Measurements from ENCODE around the gene MRPS11. TPM values are rescaled to one million over a fixed set of nuclear protein-coding genes. Genes with fewer than 3 reads are reported as not detected.
A peak's percentile ranks its signal among the peaks of the same experiment; 100 is the strongest.
"Not testable (repeated sequence)": the region's sequence is repeated elsewhere in the genome, so short reads cannot be mapped to it uniquely, and the experiment has no call there.

MRPS11 gene
- total RNA-seq, 1 donor from 2014 or later = 15.8 TPM

- H3K9me3 ChIP-seq (ENCODE audit: low read depth) = no peaks in the 10 kb centered on the region
- Mint-ChIP-seq H3K4me1 (peaks cover 16% of the 10 kb centered on the region), H3K27ac (no peak overlapping the region), H3K9me3 (no peaks in the 10 kb centered on the region), H3K36me3 (peaks cover 4% of the 10 kb centered on the region), H3K27me3 (ENCODE audit: insufficient read depth, low read depth) (peaks cover 2% of the 10 kb centered on the region), H3K4me3 (peak overlapping the region; percentile 92)
- H4K20me1 ChIP-seq (ENCODE audit: low read depth) = peaks cover 3% of the 10 kb centered on the region
- H3K79me2 ChIP-seq (ENCODE audit: low read depth) = peaks cover 37% of the 10 kb centered on the region
- no peaks in the 10 kb centered on the region for H3F3A ChIP-seq (ENCODE audit: low read depth)
- H3K27ac ChIP-seq = no peak overlapping the region
- H3K4me1 ChIP-seq = peaks cover 10% of the 10 kb centered on the region
- no peak overlapping the region for H2AFZ ChIP-seq (replicated peaks)
- H3K9ac ChIP-seq = no peak overlapping the region
- no peak for DNase-seq (ENCODE audit: low spot score)
- TF ChIP-seq EZH2 (IDR thresholded peaks at IDR 0.05) (no peak), EZH2phosphoT487 (IDR thresholded peaks at IDR 0.05) (no peak)
- TF ChIP-seq, protein P1, sequence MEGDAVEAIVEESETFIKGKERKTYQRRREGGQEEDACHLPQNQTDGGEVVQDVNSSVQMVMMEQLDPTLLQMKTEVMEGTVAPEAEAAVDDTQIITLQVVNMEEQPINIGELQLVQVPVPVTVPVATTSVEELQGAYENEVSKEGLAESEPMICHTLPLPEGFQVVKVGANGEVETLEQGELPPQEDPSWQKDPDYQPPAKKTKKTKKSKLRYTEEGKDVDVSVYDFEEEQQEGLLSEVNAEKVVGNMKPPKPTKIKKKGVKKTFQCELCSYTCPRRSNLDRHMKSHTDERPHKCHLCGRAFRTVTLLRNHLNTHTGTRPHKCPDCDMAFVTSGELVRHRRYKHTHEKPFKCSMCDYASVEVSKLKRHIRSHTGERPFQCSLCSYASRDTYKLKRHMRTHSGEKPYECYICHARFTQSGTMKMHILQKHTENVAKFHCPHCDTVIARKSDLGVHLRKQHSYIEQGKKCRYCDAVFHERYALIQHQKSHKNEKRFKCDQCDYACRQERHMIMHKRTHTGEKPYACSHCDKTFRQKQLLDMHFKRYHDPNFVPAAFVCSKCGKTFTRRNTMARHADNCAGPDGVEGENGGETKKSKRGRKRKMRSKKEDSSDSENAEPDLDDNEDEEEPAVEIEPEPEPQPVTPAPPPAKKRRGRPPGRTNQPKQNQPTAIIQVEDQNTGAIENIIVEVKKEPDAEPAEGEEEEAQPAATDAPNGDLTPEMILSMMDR (IDR thresholded peaks at IDR 0.05) = no peak
- H3K4me3 ChIP-seq = peak overlapping the region; percentile 91
- no peaks in the 10 kb centered on the region for H3K36me3 ChIP-seq
- H3K27me3 ChIP-seq = no peaks in the 10 kb centered on the region
- H3K4me2 ChIP-seq = peak overlapping the region; percentile 92
Observed at GRCh38 chr15:88465633-88466224, 1.8 kb upstream of the MRPS11 start.

DNA sequence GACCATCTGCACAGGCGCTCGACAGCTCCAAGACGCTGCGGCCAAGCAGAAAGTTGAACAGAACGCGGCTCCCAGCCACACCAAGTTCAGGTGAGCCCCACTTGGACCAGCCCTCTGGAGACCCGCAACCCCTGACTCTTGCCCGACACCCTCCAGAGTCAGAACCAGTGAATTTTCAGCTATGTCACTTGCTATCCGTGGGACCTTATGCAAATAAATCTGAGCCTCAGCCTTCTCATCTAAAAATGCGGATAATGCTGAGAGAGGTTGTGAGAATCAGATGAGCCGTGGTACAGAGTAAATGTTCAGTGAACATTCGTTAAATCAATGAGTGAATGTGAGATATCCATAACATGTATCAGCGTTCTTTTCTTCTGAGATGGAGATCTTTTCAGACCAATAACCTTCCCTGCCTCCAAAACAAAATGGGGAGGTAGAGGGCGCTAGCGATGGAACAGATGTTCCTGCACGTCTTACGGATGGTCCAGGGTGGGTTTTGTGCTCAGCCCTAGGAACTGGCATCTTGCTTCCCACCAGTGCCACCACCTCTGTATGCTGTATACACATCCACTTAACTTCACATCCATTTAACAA lies 524 bp downstream of the MRPS11 start:
- Histone ChIP-seq H3K36me3 (no peaks in the 10 kb centered on the region), H3K4me2 (peak overlapping the region; percentile 92), H3K79me2 (ENCODE audit: low read depth) (peaks cover 37% of the 10 kb centered on the region), H3K9me3 (ENCODE audit: low read depth) (no peaks in the 10 kb centered on the region), H3K4me3 (peak overlapping the region; percentile 91), H3F3A (ENCODE audit: low read depth) (no peaks in the 10 kb centered on the region), H2AFZ (replicated peaks) (peak overlapping the region; percentile 85), H3K9ac (peak overlapping the region; percentile 91), H3K4me1 (peaks cover 10% of the 10 kb centered on the region), H3K27me3 (no peaks in the 10 kb centered on the region), H4K20me1 (ENCODE audit: low read depth) (peaks cover 3% of the 10 kb centered on the region), H3K27ac (no peak overlapping the region)
- peak; percentile 20 for DNase-seq (ENCODE audit: low spot score)
- peak overlapping the region; percentile 92 for H3K4me3 Mint-ChIP-seq
- H3K4me1 Mint-ChIP-seq = peaks cover 16% of the 10 kb centered on the region
- no peak overlapping the region for H3K27ac Mint-ChIP-seq
- H3K36me3 Mint-ChIP-seq = peaks cover 8% of the 10 kb centered on the region
- H3K9me3 Mint-ChIP-seq = no peaks in the 10 kb centered on the region
- TF ChIP-seq, protein P1 (IDR thresholded peaks at IDR 0.05) = peak; percentile 38
- TF ChIP-seq EZH2 (IDR thresholded peaks at IDR 0.05) = no peak
- TF ChIP-seq EZH2phosphoT487 (IDR thresholded peaks at IDR 0.05) = no peak
- H3K27me3 Mint-ChIP-seq (ENCODE audit: insufficient read depth, low read depth) = peaks cover 2% of the 10 kb centered on the region

- H3K9me3 Mint-ChIP-seq; H3K27ac Mint-ChIP-seq; H3K4me1 ChIP-seq; H3K36me3 ChIP-seq; H2AFZ ChIP-seq (replicated peaks); H4K20me1 ChIP-seq (ENCODE audit: low read depth); H3K9me3 ChIP-seq (ENCODE audit: low read depth); H3K9ac ChIP-seq; H3K27ac ChIP-seq; H3F3A ChIP-seq (ENCODE audit: low read depth); H3K36me3 Mint-ChIP-seq; H3K27me3 ChIP-seq; H3K27me3 Mint-ChIP-seq (ENCODE audit: insufficient read depth, low read depth); DNase-seq (ENCODE audit: low spot score): not testable (repeated sequence)
- H3K4me2 ChIP-seq = peak overlapping the region; percentile 92
- peaks cover 16% of the 10 kb centered on the region for H3K4me1 Mint-ChIP-seq
- peak overlapping the region; percentile 91 for H3K4me3 ChIP-seq
- H3K79me2 ChIP-seq (ENCODE audit: low read depth) = peaks cover 37% of the 10 kb centered on the region
- peak overlapping the region; percentile 92 for H3K4me3 Mint-ChIP-seq
Observed at GRCh38 chr15:88468721-88469120, 1.2 kb downstream of the MRPS11 start.

DNA sequence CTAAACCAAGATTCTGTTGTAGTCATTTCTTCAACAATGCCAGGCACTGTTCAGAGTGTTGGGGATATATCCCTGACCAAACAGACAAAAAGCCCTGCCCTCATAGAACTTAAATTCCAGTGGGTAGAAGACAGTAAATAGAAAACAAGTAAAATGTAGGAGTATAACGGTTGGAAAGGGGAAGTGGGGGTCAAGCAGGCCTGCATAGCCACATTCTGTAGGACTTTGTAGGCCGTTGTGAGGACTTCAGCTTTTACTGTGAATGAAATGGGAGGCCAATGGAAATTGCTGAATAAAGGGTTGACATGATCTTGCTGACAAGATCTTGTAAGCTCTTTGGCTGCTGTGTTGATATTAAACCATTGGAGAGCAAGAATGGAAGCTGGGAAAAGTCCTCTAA lies 1.8 kb downstream of the MRPS11 start:
- TF ChIP-seq, protein P1 (IDR thresholded peaks at IDR 0.05) = no peak
- TF ChIP-seq EZH2 (IDR thresholded peaks at IDR 0.05) (no peak), EZH2phosphoT487 (IDR thresholded peaks at IDR 0.05) (no peak)
- Histone ChIP-seq H2AFZ (replicated peaks) (no peak overlapping the region), H3K4me2 (no peak overlapping the region), H3K79me2 (ENCODE audit: low read depth) (peaks cover 37% of the 10 kb centered on the region), H3K27ac (no peak overlapping the region), H4K20me1 (ENCODE audit: low read depth) (peaks cover 3% of the 10 kb centered on the region), H3K9me3 (ENCODE audit: low read depth) (no peaks in the 10 kb centered on the region), H3K9ac (no peak overlapping the region), H3K4me3 (no peak overlapping the region), H3F3A (ENCODE audit: low read depth) (no peaks in the 10 kb centered on the region), H3K4me1 (peaks cover 10% of the 10 kb centered on the region), H3K27me3 (no peaks in the 10 kb centered on the region), H3K36me3 (no peaks in the 10 kb centered on the region)
- DNase-seq (ENCODE audit: low spot score) = no peak
- no peak overlapping the region for H3K27ac Mint-ChIP-seq
- no peaks in the 10 kb centered on the region for H3K9me3 Mint-ChIP-seq
- no peak overlapping the region for H3K4me3 Mint-ChIP-seq
- peaks cover 16% of the 10 kb centered on the region for H3K4me1 Mint-ChIP-seq
- peaks cover 8% of the 10 kb centered on the region for H3K36me3 Mint-ChIP-seq
- H3K27me3 Mint-ChIP-seq (ENCODE audit: insufficient read depth, low read depth) = peaks cover 2% of the 10 kb centered on the region
